Fibroblast of mammary gland (primary cell): ENCODE results near the gene UTP11.

Experiments used
- DNase-seq: peaks from one replicate; pipeline ENCODE4 v3.0.0-alpha.2; 2010; ENCODE audit warnings: low read depth
- H3K4me3 ChIP-seq: 2 replicates; pipeline ENCODE4 v1.5.1; 2011; ENCODE audit warnings: low read depth, mild to moderate bottlenecking, low read length, moderate library complexity; ENCODE audit not compliant: control insufficient read depth
- CTCF ChIP-seq: conservative IDR thresholded peaks from 2 replicates; pipeline ENCODE4 v1.5.1; 2011; ENCODE audit warnings: low read depth, low read length, inconsistent platforms; ENCODE audit not compliant: control insufficient read depth, insufficient read depth

Gene UTP11

DNA sequence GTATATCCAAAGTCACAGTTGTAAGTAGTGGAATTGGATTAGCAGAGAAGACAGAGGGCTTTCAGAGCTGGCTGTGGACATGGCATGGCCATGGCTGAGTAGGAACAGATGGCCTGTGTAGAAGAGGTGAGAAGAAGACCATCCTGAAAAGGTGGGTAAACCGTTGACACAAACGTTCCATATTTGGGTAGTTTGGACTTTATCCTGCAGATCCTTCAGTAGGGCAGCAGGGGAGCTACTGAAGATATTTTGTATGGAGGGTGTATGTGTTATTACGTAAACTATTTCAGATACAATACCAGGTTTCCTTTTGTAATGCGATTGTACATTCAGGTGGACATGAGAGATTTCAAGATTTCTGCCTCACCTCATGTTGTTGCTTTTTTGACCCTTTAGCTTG, 1.6 kb downstream of the UTP11 start:
- peak overlapping the region; percentile 12 for H3K4me3 ChIP-seq
- TF ChIP-seq CTCF, result peak; percentile 29
- no peak for DNase-seq

GRCh38 chr1:38014724-38015424, 2.3 kb downstream of the UTP11 start:
- H3K4me3 ChIP-seq, result no peak overlapping the region
- DNase-seq, result no peak

DNA sequence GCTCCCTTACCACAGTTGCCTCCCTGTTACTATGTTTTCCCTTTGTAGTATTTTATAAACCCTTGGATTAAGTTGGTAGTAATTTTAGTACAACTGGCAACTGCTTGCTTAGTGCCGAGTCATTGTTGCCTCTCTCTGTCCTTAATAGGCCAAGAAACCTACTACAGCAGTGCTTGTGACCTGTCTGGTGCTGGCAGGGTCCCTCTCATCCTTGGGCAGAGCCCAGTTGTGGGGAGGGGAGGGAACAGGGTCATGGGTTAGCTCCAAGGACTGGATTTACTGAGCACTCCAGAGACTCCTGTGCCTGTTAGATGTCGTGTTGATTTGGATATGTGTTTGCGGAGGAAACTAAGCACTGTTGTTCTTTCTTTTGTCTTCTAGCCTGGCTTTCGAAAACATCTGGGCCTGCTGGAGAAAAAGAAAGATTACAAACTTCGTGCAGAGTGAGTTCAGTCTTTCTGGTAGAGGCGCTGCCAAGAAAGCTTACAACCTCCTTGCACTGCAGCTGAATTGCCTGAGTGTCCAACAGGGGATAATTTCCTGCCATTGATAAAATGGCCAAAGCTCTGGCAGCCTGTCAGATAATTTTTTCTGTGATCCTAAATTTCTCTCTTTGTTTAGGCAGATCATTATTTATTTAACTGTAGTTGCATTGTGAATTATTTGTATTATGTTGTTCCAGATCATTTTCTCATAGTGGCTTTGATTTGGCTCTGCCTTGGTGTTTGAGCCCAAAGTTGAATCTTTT, 3.6 kb downstream of the UTP11 start:
- DNase-seq, result no peak
- no peak for TF ChIP-seq CTCF
- H3K4me3 ChIP-seq, result no peak overlapping the region

More at GRCh38 chr1:38014724-38015424, 2.3 kb downstream of the UTP11 start:
- TF ChIP-seq CTCF, result no peak

DNA sequence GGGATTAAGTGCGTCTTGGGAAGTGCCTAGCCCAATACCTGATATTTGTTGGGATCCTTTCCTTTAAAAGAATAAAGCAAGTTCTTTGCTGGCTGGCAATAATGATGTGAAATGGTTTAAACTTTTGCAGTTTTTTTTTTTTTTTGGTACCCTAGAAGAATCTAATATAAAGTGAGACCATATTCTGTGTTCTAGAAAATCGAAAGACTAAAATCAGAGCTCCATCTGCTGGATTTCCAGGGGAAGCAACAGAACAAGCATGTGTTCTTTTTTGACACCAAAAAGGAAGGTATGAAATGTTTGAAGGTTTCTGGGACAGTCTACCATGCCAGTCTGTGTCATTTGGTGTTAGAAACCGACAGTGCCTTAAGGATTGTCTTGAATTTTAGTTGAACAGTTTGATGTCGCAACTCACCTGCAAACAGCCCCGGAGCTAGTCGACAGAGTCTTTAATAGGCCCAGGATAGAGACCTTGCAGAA, 6.4 kb downstream of the UTP11 start:
- H3K4me3 ChIP-seq, result no peak overlapping the region
- DNase-seq, result peak; percentile 67
- peak; percentile 70 for TF ChIP-seq CTCF

DNA sequence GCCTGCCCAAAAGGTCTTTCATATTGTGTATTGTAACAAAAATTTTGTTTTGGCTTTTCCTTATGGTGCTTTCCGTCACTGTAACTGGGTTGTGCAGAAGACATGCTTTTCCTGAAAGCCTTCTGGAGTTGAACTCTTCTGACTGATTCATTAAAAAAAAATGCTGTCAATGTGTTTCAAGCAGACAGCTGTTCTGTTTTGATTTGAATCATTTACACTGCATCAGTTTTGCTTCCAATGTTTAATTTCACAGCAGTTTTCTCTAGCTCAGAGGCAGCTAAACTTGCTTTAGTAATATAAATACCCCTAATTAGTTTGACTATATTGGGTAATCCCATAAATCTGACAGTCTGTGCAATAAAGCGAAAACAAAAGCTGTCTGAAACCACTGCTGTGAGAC, 7.9 kb downstream of the UTP11 start:
- TF ChIP-seq CTCF, result no peak
- no peak overlapping the region for H3K4me3 ChIP-seq
- DNase-seq, result no peak

DNA sequence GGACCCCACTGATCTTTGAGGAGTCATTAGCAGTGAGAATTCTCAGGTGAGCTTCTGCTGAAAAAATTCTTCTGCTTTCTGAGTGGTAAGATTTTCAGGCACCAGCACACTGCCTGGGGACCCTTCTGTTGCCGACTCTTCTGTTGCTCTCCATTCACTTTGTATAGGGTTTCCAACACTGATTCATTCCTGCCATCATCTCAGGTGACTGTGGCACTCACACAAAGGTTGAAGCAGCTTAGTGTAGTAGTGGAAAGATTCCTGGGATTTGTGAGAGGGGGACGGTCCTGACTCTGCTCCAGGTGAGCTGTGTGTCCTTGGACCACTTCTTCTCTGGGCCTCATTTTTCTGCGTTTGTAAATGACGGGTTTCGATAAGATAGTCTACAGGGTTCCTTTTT, 9.4 kb downstream of the UTP11 start:
- TF ChIP-seq CTCF, result no peak
- H3K4me3 ChIP-seq, result no peak overlapping the region
- no peak for DNase-seq
